Left colon (tissue), 2 donors: ENCODE data around the gene KCNQ2. TPM values are rescaled to one million over a fixed set of nuclear protein-coding genes. Genes with fewer than 3 reads are reported as not detected.

Experiments
- ATAC-seq: fragments of 200-7000 bp; cut with Tn5 transposase; one replicate; pipeline ENCODE4 v1.9.1; 2020; ENCODE audit warnings: mild to moderate bottlenecking, moderate library complexity
- DNase-seq, 2 donors: peaks; one replicate each; pipeline ENCODE4 v3.0.0-alpha.2; 2020
- intact Hi-C, 2 donors: fragments of 100-400 bp; cut with DNase I in 1 of 2; cut with micrococcal nuclease in 1 of 2; formaldehyde crosslinking; loops; one replicate each; pipeline versions ENCODE4 v1.11.2 to v1.14.0; 2022; cut with DNase I, micrococcal nuclease
- total RNA-seq, 2 donors: library from RNA; stranded (reverse); fragmentation: NEBNext Ultra II Directional; extraction: Animal tissue kit (Norgen Biotek cat#: 25700); gene quantifications; one replicate each; pipeline ENCODE4 v1.2.1, GENCODE V29; 2021
- donor health status: DM: no; HTN: no; CAD: no.
- donor health status: DM: yes; HTN: yes; CAD: no.

The KCNQ2 gene
- total RNA-seq, 2 donors from 2014 or later, result 0.21 to 0.28 TPM

DNA sequence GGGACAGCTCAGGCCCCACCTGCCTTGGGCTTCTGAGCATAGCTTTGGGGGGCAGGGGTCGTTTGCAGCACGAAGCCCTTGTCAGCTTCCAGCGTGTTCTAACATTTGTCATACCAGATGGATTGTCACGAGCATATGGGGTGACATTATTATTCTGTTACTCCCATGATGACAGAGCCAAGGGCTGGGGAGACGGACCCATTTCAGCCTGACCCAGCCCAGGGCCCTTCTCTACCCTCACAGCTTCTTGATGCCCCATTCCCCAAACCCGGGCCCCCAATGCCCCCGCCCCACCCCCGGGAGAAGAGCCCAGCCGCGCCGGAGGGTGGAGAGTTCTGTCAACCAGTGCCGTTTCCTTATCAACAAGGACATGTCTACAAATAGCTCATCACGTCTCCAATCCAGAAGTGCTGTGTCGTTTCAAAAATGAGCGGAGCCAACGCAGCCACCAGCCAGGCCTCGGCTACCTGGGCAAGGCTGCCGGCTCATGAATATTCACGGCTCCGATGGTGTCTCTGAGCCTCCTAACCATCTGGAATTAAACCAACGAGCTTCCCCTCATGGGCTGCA lies 101.8 kb downstream of the KCNQ2 start:
- ATAC-seq, result no peak
- no peak for DNase-seq
- intact Hi-C loops, result no loop called here

- no peak for DNase-seq
- ATAC-seq, result no peak
- intact Hi-C loops, result no loop called here
These were observed 102.5 kb downstream of the KCNQ2 start for GRCh38 chr20:63369724-63370617.

GRCh38 chr20:63369024-63369530 lies 103.4 kb downstream of the KCNQ2 start:
- no peak for DNase-seq
- no peak for ATAC-seq
- intact Hi-C loops, result no loop called here

DNA sequence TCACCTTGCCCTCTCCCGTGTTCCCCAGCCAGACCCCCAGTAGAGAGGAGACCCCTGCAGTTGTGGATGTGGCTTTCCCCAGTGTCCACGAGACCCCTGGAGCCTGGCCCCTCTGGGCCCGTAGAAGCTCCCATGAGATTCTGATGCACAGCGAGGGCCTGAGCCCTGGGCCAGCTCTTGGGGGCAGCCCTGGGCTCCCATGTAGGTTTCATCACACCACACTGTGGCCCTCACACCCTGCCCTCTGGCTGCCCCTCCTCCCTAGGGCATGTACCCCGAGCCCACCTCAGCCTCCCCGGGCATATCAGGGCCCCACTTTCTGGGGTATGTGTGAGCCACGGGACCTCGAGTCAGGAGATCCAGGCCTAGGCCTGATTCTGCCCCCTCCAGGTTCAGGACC lies 104.3 kb downstream of the KCNQ2 start:
- DNase-seq, result no peak
- intact Hi-C loops, result no loop called here
- no peak for ATAC-seq

DNA sequence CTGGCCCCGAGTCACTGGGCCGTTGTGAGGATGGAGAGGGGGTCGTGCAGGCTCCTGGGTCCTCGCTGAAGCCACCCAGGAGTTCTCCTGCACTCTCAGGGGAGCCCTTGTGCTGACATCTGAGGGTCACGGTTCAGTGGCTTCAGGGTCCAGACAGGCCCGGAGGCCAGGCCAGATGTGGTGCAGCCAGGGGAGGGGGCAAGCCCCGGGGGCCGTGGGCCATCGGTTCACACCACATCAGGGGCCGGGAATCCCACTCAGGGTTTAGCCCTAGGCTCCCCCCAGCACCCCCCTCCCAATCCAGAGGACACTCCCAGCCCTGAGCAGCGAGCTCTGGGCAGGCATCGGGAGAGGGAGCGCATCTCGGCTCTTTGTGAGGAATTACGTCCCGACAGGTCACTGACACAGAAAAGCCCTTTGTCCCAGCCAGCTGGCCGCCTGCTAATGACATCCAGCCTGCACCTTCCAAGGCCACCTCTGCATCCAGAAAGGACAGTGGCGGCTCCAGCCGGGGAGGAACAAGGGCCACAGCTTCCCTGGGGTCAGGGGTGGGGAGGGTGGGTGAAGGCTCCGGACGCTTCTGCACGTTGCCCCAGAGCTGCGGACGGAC lies 104.9 kb downstream of the KCNQ2 start:
- intact Hi-C loops, result no loop called here
- DNase-seq (no peak), ATAC-seq (no peak)

DNA sequence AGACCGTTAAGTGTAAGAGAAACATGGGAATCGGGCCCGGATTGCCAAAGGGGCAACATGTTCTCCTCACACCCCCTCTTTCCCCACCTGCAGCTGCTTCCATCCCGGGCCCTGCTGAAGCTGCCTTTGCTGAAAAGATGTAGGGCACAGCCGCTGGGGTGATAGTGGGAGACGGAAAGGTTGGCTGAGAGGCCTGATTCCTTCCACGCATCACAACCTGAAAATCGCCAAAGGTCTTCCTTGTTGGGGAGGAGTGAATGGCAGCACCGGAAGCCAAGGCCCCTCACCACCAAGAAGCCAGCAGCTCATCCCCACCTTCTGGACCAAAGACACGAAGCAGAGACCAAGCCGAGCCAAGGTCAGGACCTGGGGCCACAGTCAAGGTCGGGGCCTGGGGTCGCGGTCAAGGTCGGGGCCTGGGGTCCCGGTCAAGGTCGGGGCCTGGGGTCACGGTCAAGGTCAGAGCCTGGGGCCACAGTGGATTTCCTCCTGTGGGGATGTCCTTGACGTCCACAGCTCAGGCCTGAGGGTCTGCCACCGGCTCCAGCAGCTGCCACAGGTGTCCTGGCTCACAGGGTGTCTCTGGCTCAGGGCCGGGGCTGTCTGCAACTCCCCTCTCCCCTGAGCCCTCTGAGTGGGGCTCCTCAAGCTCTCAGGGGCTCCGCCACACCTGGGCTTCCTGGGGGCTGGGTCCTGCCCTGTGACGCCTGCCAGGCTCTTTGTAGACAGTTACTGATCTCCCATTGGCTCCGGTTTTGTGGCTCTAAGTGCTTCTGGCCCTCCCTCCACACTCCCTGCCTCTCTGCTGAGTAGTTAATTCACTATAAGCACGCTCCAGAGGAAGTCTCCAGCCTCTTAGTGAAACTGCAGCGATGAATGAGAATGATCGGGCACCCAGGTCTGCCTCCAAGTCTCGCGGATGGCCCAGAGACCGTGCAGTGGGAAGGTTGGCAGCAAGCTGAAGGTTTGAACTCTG lies 105.8 kb downstream of the KCNQ2 start:
- intact Hi-C loops, result no loop called here
- no peak for ATAC-seq
- DNase-seq, result no peak

- DNase-seq (no peak), ATAC-seq (no peak)
- intact Hi-C loops, result no loop called here
These were observed 106.7 kb downstream of the KCNQ2 start for GRCh38 chr20:63365601-63366389.

GRCh38 chr20:63364801-63365585 lies 107.5 kb downstream of the KCNQ2 start:
- intact Hi-C loops, result no loop called here
- no peak for DNase-seq
- no peak for ATAC-seq

- no peak for DNase-seq
- intact Hi-C loops, result no loop called here
- ATAC-seq, result no peak
These were observed 108.4 kb downstream of the KCNQ2 start for GRCh38 chr20:63363981-63364561.

- intact Hi-C loops, result no loop called here
- ATAC-seq, result no peak
- DNase-seq, result no peak
These were observed 109.2 kb downstream of the KCNQ2 start for GRCh38 chr20:63363013-63363957.

DNA sequence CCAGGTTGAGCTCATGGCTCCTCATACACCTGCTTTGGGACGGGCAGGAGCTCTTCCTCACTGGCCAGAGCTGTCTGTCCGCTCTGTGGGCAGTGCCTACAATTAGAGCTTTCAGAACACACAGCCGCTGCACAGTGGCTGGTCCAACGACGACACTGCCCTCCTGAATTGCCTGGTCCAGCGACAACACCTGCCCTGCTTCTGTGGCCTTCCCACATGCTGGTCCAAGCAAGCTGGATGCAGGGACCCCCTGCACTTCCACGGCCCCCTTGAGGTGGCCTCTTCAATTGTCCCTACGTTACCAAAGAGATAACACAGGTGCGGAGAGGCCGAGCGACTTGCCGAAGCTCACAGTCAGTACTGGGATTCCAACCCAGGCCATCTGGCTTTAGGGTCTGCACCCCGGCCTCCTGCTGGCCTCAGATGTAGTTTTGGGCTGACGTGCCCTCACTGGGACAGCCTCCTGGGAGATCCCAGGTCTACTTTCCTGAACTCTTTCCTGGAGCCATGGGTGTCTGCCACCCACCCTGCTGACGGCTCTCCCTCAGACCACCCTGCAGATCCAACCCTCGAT lies 109.9 kb downstream of the KCNQ2 start:
- DNase-seq (no peak), ATAC-seq (no peak)
- intact Hi-C loops, result no loop called here

DNA sequence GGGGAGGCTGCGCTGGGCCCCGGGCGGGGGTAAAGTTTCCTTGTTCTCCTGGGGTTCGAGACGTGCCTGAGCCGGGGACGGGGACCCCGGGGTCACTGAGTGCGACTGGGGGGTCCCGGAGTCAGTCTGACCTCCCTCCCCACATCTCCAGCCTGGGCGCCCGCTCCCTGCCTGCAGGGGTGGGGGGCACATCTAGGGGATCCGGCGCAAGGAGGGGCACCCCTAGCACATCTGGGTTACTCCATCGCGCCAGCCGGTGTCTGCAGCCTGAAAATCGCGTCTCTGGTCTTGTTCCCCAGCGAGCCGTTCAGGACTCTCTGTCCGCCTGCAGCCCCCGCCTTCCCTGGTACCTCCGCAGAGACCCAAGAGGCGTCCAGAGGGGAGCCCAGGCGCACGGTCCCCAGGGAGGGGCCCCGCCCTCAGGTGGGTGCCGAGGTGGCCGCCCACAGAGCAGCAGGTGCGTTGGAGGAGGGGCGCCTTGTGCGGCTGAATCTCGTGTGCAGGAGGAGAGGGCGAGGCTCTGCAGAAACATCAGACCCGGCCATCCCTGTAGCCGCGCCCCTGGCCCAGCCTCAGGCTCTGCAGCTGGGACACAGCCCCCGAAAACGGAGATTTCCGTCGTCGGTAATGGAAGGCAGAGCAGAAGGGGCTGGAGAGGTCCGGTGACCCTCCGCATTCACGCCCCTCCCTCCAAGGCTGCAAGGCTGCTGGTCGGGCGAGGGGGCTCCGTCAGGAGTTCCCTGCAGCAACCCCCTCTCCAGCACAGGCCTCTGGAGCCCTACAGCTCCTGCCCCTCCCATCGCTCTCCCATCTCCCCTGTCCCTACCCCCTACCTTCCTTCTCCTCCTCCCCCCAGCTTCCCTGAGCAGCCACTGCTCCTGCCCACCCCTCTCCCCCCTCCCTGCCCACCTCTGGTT lies 110.7 kb downstream of the KCNQ2 start:
- intact Hi-C loops, result no loop called here
- no peak for DNase-seq
- ATAC-seq, result no peak

- intact Hi-C loops, result no loop called here
- DNase-seq (no peak), ATAC-seq (no peak)
These were observed 111.5 kb downstream of the KCNQ2 start, which contains the start of gene CHRNA4 for GRCh38 chr20:63360850-63361518. Gene CHRNA4, minus strand, starts transcription at chr20:63361349. Its CDS starts 184 bp downstream, at chr20:63361165.
